Left hindlimb (tissue), 1 donor: Measurements from ENCODE around the gene MOK.
"Not testable (repeated sequence)": the region's sequence is repeated elsewhere in the genome, so short reads cannot be mapped to it uniquely, and the experiment has no call there.

Experiments
- DNase-seq: peaks from one replicate; pipeline ENCODE4 v3.0.0-alpha.2; 2018

Gene MOK, protein sequence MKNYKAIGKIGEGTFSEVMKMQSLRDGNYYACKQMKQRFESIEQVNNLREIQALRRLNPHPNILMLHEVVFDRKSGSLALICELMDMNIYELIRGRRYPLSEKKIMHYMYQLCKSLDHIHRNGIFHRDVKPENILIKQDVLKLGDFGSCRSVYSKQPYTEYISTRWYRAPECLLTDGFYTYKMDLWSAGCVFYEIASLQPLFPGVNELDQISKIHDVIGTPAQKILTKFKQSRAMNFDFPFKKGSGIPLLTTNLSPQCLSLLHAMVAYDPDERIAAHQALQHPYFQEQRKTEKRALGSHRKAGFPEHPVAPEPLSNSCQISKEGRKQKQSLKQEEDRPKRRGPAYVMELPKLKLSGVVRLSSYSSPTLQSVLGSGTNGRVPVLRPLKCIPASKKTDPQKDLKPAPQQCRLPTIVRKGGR

GRCh38 chr14:102304611-102305506 is at the start of gene MOK:
TSS of gene MOK (minus strand) at chr14:102305164. CDS start at chr14:102304968, 196 bp downstream.
- DNase-seq = peak; percentile 99

DNA sequence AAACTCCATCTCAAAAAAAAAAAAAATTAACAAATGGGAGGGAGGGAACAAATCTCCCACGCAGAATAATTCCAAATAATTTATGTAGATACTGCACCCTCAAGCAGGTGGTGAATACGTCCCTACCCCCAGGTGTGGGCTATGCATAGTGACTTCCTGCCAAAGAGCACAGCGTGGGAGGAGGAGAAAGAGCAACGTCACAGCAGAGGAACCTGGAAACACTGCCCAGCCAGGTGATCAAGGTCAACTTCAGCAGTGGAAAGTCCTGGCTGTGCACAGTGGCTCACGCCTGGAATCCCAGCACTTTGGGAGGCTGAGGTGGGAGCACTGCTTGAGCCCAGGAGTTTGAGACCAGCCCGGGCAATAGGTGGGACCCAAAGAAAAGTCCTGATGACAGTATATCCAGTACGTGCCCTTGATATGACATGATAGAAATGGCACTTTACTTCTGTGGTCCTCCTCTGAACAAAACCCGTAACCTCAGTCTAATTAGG is 48.2 kb upstream of the MOK start:
- no peak for DNase-seq

GRCh38 chr14:102352213-102352612 is 47.2 kb upstream of the MOK start:
- no peak for DNase-seq

GRCh38 chr14:102351593-102351992 is 46.6 kb upstream of the MOK start:
- not testable (repeated sequence) for DNase-seq

- no peak for DNase-seq
Measured at GRCh38 chr14:102351023-102351422, 46.1 kb upstream of the MOK start.

DNA sequence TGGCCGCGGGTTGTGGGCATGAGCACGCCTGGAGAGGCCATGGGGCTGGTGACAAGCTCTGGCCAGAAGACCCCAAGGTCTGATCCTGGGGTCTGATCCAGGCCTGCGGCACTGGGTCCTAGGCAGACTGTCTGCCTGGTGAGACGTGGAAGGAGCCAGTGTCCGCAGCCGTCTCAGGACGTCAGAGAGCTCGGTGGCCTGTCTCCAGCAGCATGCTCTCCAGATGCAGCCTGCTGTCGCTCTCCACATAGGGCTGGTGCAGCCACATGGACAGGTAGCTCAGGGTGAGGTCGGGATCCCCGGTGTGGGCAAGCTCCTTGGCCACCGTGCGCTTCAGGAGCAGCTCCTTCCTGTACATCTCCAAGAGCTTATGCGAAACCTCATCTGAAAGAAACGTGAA is 43.4 kb upstream of the MOK start:
- no peak for DNase-seq

GRCh38 chr14:102346645-102347044 is 41.7 kb upstream of the MOK start:
- DNase-seq = no peak

DNA sequence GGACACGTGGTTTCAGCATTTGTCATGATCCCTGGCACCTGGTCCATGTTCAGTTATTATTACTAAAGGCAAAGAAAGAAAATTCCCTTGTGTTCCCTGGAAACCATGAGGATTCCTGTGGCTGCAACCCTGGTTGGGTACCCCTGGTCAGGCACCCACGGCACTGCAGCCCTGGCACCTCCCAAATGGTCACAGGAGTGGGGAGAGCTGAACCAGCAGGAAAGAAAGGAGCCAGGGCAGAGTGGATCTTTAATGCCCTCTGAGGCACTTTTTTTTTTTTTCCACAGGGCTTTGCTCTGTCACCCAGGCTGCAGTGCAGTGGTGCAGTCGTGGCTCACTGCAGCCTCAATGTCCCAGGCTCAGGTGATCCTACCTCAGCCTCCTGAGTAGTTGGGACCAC is 40.3 kb upstream of the MOK start:
- DNase-seq = no peak

DNA sequence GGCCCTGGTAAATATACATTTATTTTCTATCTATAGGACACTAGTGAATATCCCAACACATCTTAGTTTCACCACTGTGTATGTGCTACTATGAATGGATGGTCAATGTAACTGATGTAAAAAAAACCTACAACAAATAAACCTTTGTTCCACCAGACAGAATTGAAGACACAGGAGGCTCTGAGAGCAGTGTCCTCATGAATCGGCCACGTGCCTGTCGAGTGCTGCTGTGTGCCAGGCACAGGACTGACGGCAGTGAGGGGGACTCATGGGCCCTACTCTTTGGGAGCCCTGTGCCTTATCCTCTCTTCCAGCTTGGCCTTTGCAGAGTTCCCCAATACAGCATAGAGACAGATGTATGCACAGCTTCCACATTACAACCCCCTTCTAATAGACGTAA is 39.5 kb upstream of the MOK start:
- no peak for DNase-seq

DNA sequence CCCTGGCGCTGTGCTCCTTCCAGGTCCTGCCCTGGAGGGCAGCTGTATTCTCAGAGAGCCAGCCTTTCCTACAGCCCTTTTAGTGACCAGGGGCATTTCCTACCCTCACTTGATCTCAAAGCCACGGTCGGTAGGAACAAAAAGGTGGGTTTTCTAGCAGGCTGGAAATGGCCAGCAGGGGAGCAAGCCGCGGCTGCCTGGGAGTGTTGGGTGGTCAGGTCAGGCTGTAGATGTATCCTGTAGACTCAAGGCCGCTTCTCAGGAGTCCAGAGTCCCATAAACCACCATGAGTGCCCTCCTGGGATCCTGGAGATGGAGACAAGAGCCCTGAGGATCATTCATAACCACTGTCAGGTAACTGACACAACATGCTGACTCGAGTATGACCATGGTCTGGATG is 39.1 kb upstream of the MOK start:
- DNase-seq = no peak

DNA sequence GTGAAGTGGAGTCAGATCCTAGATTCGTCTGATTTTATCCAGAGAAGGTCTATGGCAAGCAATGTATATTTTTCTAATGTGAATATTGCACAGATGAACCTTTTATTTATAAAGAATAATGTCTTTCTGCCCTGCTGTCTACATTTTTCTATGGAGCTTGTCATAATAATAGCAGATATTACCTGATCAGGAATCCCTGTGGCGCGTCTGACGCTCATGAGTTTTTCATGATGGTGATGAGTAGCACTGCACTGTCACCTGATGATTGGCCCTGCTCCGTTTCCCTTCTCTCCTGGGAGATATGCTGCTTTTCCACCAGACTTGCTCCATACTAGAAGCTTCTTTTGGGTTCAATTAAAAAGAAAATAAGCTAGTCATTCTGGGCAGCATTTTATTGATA is 37.3 kb upstream of the MOK start:
- no peak for DNase-seq

DNA sequence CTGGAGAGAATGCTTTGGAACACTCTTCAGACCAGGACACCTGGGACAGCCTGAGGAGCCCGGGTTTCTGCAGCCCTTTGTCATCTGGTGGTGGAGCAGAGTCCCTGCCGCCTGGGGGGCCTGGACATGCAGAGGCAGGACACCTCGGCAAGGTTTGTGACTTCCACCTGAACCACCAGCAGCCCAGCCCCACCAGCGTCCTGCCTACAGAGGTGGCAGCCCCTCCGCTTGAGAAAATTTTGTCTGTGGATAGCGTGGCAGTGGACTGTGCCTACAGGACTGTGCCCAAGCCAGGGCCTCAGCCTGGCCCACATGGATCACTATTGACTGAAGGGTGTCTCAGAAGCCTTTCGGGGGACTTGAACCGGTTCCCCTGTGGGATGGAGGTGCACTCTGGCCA is 36.6 kb upstream of the MOK start:
- no peak for DNase-seq

GRCh38 chr14:102338724-102339123 is 33.8 kb upstream of the MOK start:
- DNase-seq = no peak

- no peak for DNase-seq
Measured at GRCh38 chr14:102335163-102335562, 30.2 kb upstream of the MOK start.

DNA sequence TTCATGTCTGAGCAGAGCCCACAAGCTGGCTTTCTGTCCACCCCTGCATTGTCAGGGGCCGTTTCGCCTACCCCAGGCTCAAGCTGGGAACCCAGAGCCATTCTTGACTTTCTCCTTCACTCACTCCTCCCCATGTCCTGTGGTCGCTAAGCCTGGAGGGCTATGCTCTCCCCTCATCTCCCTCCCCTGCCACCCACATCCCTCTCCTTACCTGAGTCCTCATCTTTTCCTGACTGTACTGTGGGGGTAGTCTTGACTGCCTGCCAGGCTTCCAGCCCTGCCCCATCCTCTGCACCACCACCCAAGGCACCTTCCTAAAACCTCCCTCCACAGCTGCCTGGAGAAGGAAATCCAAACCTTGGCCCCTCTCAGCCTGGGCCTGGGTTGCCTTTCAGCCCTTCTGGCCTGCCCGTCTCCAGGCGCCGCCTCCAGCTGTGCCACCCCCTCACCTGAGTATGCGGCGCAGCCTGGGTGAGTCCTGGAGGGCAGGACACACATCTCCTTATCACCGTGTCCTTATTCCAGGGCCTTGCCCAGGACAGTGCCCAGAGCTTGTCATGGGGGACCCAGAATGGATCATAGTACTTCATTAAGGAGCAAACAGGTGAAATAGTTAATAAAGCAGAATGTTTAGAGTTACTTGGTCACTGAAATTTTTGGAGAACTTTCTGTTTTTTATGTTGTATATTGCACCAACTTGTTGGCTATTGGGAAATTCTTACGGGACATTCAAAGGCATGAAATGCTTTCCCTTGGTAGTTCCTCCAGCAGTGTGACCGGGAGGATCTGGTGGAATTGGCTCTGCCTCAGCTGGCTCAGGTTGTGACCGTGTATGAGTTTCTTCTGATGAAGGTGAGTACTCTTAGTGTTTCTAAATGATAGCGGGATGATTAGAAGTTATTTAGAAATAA is 29.1 kb upstream of the MOK start:
- DNase-seq = no peak

DNA sequence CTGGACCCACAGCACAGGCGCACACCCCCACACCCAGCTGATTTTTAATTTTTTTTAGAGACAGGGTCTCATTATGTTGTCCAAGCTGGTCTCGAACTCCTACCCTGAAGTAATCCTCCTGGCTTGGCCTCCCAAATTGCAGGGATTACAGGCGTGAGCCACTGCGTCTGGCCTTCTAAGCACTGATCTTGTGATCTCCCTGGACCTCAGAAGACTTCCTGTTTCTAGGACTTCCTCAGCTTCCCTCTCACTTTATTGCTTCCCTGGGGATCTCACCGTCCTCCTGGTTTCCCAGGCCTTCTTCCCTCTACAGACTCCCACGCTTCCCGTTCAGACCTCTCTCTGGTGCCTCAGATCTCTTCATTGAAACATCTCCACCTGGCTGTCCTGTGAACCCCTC is 28.4 kb upstream of the MOK start:
- DNase-seq = no peak

DNA sequence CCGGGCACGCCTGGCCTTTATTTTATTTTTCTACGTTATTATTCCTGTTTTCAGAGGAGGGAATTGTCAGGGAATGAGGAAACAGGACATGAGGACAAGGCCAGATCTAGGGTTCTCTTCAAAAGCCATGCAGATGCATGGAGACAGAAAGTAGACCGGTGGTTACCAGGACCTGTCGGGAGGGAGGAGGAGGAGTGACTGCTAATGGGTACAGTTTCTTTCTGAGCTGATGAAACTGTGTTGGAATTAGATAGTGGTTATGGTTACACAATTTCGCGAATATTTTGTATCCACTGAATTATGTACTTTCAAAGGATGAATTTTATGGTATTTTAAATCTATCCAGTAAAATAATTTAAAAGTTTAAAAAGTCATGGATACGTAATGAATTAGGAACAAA is 25.8 kb upstream of the MOK start:
- no peak for DNase-seq

GRCh38 chr14:102329381-102329780 is 24.4 kb upstream of the MOK start:
- DNase-seq = not testable (repeated sequence)

GRCh38 chr14:102326583-102326982 is 21.6 kb upstream of the MOK start:
- no peak for DNase-seq

DNA sequence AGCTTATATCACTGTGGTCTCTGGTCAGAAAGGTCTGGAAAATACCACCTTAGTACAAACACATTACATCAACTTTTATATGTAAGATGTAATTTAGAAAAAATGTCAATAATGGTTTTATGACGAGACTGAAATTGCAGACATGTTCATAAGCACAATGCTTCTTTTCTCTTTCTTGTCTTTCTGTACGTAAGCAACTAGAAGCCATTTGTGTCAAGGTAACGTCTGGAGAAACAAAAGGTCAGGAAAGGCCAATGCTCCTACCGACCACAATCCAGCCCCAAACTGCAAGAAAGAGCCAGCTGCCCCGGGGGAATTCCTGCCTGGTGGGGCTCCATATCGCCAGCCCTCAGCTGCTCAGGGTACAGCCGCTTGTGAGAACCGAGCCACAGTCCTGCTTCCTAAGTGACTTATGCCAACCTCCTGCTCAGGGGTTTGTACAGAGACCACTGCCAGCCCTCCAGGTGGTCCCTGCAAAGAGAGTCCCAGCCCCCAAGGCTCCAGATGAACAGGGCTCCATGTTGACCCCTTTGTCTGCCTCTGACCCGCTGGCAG is 20.9 kb upstream of the MOK start:
- no peak for DNase-seq

DNA sequence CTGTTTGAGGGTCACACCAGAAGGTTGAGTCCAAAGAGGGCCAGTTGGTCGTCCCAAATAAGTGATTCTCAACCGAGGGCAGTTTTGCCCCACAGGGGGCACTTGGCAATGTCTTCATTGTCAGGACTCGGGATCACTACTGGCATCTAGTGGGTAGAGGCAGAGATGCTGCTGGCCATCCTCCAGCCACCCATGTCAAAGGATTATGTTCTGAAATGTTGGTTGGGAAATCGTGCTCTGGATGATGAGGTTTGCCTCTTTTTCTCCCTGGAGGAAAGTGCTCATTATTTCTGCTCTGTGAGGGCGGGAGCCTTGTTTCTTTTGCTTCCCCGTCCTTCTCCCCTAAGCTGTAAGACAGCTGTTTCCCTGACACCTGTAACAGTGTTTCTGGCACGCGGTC is 18.1 kb upstream of the MOK start:
- DNase-seq = peak; percentile 59
